ENCODE data around the gene MORC2.

- TF ChIP-seq CTCF (IDR thresholded peaks at IDR 0.05; ENCODE audit: low read length) (no peak), EZH2 (IDR thresholded peaks at IDR 0.05; ENCODE audit: borderline replicate concordance, low read length) (no peak)
These were observed 41.9 kb downstream of the MORC2 start for GRCh38 chr22:30926706-30927105.

Measured in OCI-LY1 (cell line).